Right cardiac atrium (tissue), 5 donors: ENCODE data around the gene SEC61A1. TPM values are rescaled to one million over a fixed set of nuclear protein-coding genes. Genes with fewer than 3 reads are reported as not detected.

Source experiments
- ATAC-seq, 2 donors: fragments of 200-7000 bp; cut with Tn5 transposase; one replicate each; pipeline versions ENCODE4 v1.8.0 to v1.9.1; 2020; ENCODE audit warnings: moderate library complexity in 2 of 2, mild to moderate bottlenecking in 1 of 2
- DNase-seq, 3 donors: peaks; one replicate each; pipeline ENCODE4 v3.0.0-alpha.2; 2020
- H3K27ac ChIP-seq: one replicate; pipeline ENCODE4 v1.5.1; 2013; ENCODE audit warnings: mild to moderate bottlenecking, low read length, control low read depth, moderate library complexity
- H3K27me3 ChIP-seq: one replicate; pipeline ENCODE4 v1.6.1; 2013; ENCODE audit not compliant: control insufficient read depth, insufficient read depth
- H3K4me1 ChIP-seq: one replicate; pipeline ENCODE4 v1.6.1; 2013; ENCODE audit warnings: low read length; ENCODE audit not compliant: control insufficient read depth, insufficient read depth
- H3K4me3 ChIP-seq: one replicate; pipeline ENCODE4 v1.5.1; 2013; ENCODE audit warnings: low read length, control low read depth
- H3K9me3 ChIP-seq: one replicate; pipeline ENCODE4 v1.6.1; 2013; ENCODE audit warnings: low read length; ENCODE audit not compliant: control insufficient read depth
- WGBS: extraction: QIAGEN DNeasy Blood & Tissue Kit; methylation state at CpG from one replicate; pipeline ENCODE4 v1.1.7; 2013; 5-methylcytosine and 5-hydroxymethylcytosine counted together
- intact Hi-C, 4 donors: fragments of 100-400 bp; cut with DNase I; formaldehyde crosslinking; loops; one replicate each; pipeline versions ENCODE4 v1.11.0 to v1.14.0; 2022 to 2023
- polyA plus RNA-seq: library from polyadenylated mRNA; stranded (reverse); fragments of 200-250 nt; gene quantifications from one replicate; pipeline ENCODE4 v1.2.3, GENCODE V29; 2013
- total RNA-seq, 4 donors: library from RNA; stranded (reverse); fragmentation: NEBNext Ultra II Directional; extraction: Animal tissue kit (Norgen Biotek cat#: 25700); gene quantifications; one replicate each; pipeline ENCODE4 v1.2.1, GENCODE V29; 2021
- donor health status: healthy with polysubstance abuse.
- donor health status: DM: no; HTN: yes; CAD: no.
- donor health status: DM: no; HTN: no; CAD: no.
- donor health status: DM: no; HTN: yes; CAD: no; lungs with severe emphysema.
- donor health status: DM: yes; HTN: yes; CAD: no.

Gene SEC61A1
- total and polyA plus RNA-seq, 5 donors = 52.5 to 129 (median 78.3) TPM

GRCh38 chr3:128071771-128072453 lies 19.7 kb downstream of the SEC61A1 start:
- H3K4me1 ChIP-seq = no peaks in the 10 kb centered on the region
- no peaks in the 10 kb centered on the region for H3K9me3 ChIP-seq
- no peak overlapping the region for H3K4me3 ChIP-seq
- WGBS = 80% methylated on average over 11 of the region's 11 CpGs
- no peak overlapping the region for H3K27ac ChIP-seq
- ATAC-seq = no peak
- intact Hi-C loops = loop anchor here in 1 of 4 donors (10.0 kb wide), 2 partner anchors 63 to 423 kb away; partner anchors contain the start of gene GATA2
- DNase-seq = no peak
- no peaks in the 10 kb centered on the region for H3K27me3 ChIP-seq

GRCh38 chr3:128072454-128073184 lies 20.4 kb downstream of the SEC61A1 start:
- no peak overlapping the region for H3K27ac ChIP-seq
- intact Hi-C loops = loop anchor here in 1 of 4 donors (10.0 kb wide), 2 partner anchors 62 to 422 kb away; partner anchors contain the start of gene GATA2
- WGBS = 89% methylated on average over 13 of the region's 13 CpGs
- no peak for ATAC-seq
- H3K4me3 ChIP-seq = no peak overlapping the region
- no peak for DNase-seq
- H3K9me3 ChIP-seq = no peaks in the 10 kb centered on the region
- H3K4me1 ChIP-seq = peaks cover 4% of the 10 kb centered on the region
- H3K27me3 ChIP-seq = no peaks in the 10 kb centered on the region

- ATAC-seq (no peak), DNase-seq (no peak)
- intact Hi-C loops = loop anchor here in 1 of 4 donors (10.0 kb wide), 2 partner anchors 62 to 422 kb away; partner anchors contain the start of gene GATA2
- Histone ChIP-seq H3K27me3 (no peaks in the 10 kb centered on the region), H3K9me3 (no peaks in the 10 kb centered on the region), H3K4me3 (no peak overlapping the region), H3K4me1 (peaks cover 4% of the 10 kb centered on the region), H3K27ac (no peak overlapping the region)
- WGBS = 86% methylated on average over 6 of the region's 6 CpGs
Measured at GRCh38 chr3:128073185-128073725, 21.0 kb downstream of the SEC61A1 start.

- H3K27ac ChIP-seq = no peak overlapping the region
- ATAC-seq = peak in 1 of 2 donors; percentile 3
Measured at GRCh38 chr3:128073807-128074206, 21.6 kb downstream of the SEC61A1 start.

GRCh38 chr3:128074851-128075521 lies 22.7 kb downstream of the SEC61A1 start:
- peak overlapping the region; percentile 13 for H3K27ac ChIP-seq
- 18% methylated on average over 7 of the region's 7 CpGs for WGBS
- DNase-seq = no peak

More at GRCh38 chr3:128073807-128074206, 21.6 kb downstream of the SEC61A1 start:
- Histone ChIP-seq H3K9me3 (no peaks in the 10 kb centered on the region), H3K27me3 (no peaks in the 10 kb centered on the region), H3K4me3 (no peak overlapping the region), H3K4me1 (peaks cover 4% of the 10 kb centered on the region)
- intact Hi-C loops = loop anchor here in 1 of 4 donors (10.0 kb wide), 2 partner anchors 61 to 421 kb away; partner anchors contain the start of gene GATA2
- 64% methylated on average over 2 of the region's 2 CpGs for WGBS
- no peak for DNase-seq

GRCh38 chr3:128075522-128076482 lies 23.6 kb downstream of the SEC61A1 start:
- DNase-seq (peak; percentile 90 to 97 (median 97)), ATAC-seq (peak; percentile 84 to 89)
- 4% methylated on average over 78 of the region's 78 CpGs for WGBS
- Histone ChIP-seq H3K9me3 (no peaks in the 10 kb centered on the region), H3K27ac (peak overlapping the region; percentile 60), H3K27me3 (no peaks in the 10 kb centered on the region), H3K4me3 (peak overlapping the region; percentile 43), H3K4me1 (peaks cover 6% of the 10 kb centered on the region)
- intact Hi-C loops = loop anchor here in 3 of 4 donors (5.0 to 10.0 kb wide), 3 partner anchors 56 to 419 kb away; partner anchors contain the start of gene GATA2 (in 1 of the 3)

More at GRCh38 chr3:128074851-128075521, 22.7 kb downstream of the SEC61A1 start:
- H3K4me3 ChIP-seq = no peak overlapping the region
- H3K9me3 ChIP-seq = no peaks in the 10 kb centered on the region
- H3K27me3 ChIP-seq = no peaks in the 10 kb centered on the region
- intact Hi-C loops = loop anchor here in 3 of 4 donors (5.0 to 10.0 kb wide), 3 partner anchors 57 to 420 kb away; partner anchors contain the start of gene GATA2 (in 1 of the 3)
- H3K4me1 ChIP-seq = peaks cover 6% of the 10 kb centered on the region
- ATAC-seq = peak in 1 of 2 donors; percentile 0

GRCh38 chr3:128076483-128077201 lies 24.4 kb downstream of the SEC61A1 start:
- 7% methylated on average over 79 of the region's 79 CpGs for WGBS
- DNase-seq = peak; percentile 72 to 86 (median 84)
- H3K9me3 ChIP-seq = no peaks in the 10 kb centered on the region

GRCh38 chr3:128077202-128077624 lies 25.0 kb downstream of the SEC61A1 start:
- Histone ChIP-seq H3K4me3 (peak overlapping the region; percentile 43), H3K27me3 (no peaks in the 10 kb centered on the region), H3K9me3 (no peaks in the 10 kb centered on the region), H3K27ac (peak overlapping the region; percentile 5), H3K4me1 (peaks cover 6% of the 10 kb centered on the region)
- ATAC-seq (peak; percentile 1 to 3), DNase-seq (peak in 1 of 3 donors; percentile 65)
- WGBS = 12% methylated on average over 11 of the region's 11 CpGs
- intact Hi-C loops = loop anchor here in 3 of 4 donors (5.0 to 10.0 kb wide), 3 partner anchors 55 to 418 kb away; partner anchors contain the start of gene GATA2 (in 1 of the 3)

More at GRCh38 chr3:128076483-128077201, 24.4 kb downstream of the SEC61A1 start:
- ATAC-seq = peak; percentile 27 to 44
- Histone ChIP-seq H3K4me3 (peak overlapping the region; percentile 43), H3K27ac (peak overlapping the region; percentile 60), H3K4me1 (peaks cover 6% of the 10 kb centered on the region), H3K27me3 (no peaks in the 10 kb centered on the region)
- intact Hi-C loops = loop anchor here in 3 of 4 donors (5.0 to 10.0 kb wide), 3 partner anchors 56 to 418 kb away; partner anchors contain the start of gene GATA2 (in 1 of the 3)

GRCh38 chr3:128077665-128078064 lies 25.4 kb downstream of the SEC61A1 start:
- Histone ChIP-seq H3K27me3 (no peaks in the 10 kb centered on the region), H3K9me3 (no peaks in the 10 kb centered on the region), H3K4me1 (peaks cover 6% of the 10 kb centered on the region), H3K27ac (peak overlapping the region; percentile 5), H3K4me3 (no peak overlapping the region)
- DNase-seq (no peak), ATAC-seq (no peak)
- 60% methylated on average over 1 of the region's 1 CpG for WGBS
- intact Hi-C loops = loop anchor here in 3 of 4 donors (5.0 to 10.0 kb wide), 3 partner anchors 55 to 417 kb away; partner anchors contain the start of gene GATA2 (in 1 of the 3)
